NCI-H1417 treated with DMSO at 0.1 percent for 48 hours (cell line): Measurements from ENCODE around the gene USP31.

Source experiments
- DNase-seq: peaks from one replicate; lab custom pipeline; 2025; lab: John Stamatoyannopoulos, UW

The USP31 gene

GRCh38 chr16:23016368-23016767, 132.9 kb downstream of the USP31 start:
- no peak for DNase-seq

- no peak for DNase-seq
Observed at GRCh38 chr16:23015580-23015979, 133.7 kb downstream of the USP31 start.

DNA sequence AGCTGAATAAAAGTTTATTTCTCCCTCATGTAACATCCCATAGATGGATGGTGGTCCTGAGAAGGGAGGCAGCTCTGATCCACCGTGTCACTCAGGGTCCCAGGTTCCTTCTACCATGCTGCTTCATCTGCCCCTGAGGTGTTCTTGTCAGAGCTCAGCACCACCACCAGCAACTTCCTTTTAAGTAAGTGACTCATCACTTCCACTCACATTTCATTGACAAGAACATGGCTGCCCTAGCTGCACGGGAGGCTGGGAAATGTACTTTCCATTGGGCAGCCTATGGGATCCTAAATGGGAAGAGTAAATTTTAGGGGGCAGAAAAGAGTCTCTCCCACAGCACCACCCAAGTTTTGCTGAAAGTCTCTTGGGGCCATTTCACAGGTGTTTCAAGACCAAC, 134.7 kb downstream of the USP31 start:
- DNase-seq = no peak
